ENCODE results near the gene IGFN1. TPM values are rescaled to one million over a fixed set of nuclear protein-coding genes. Genes with fewer than 3 reads are reported as not detected.
A peak's percentile ranks its signal among the peaks of the same experiment; 100 is the strongest.

Gene IGFN1
- total RNA-seq, 4 donors from 2014 or later: 0.14 TPM; not detected in 3

DNA sequence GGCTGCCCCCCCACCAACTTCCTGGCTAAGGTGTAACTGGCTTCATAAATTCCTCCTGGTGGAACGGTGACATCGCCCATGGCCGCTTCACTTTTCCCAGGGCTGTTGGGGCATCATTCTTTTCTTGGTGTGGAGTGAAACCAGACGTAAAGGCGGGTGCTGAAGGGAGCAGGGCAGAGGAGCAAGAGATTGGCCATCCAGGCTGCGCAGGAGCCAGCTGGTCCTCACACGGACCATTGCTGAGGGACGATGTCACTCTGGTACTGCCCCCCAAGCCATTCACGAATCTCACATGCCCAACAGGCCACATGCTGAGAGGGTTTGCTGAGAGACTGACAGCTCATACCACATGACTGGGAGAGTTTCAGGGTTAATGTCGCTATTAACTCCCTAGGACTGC lies 82.2 kb downstream of the IGFN1 start:
- in situ Hi-C loops (cut with MboI; ENCODE audit: low pct_ligation_motif_present in 1 of 4, low pct_unique_long_range_greater_than_20kb in 1 of 4, low sequenced_read_pairs in 3 of 4): loop anchor here in 2 of 4 donors (25.0 kb wide), 1 partner anchor 90 kb away; no protein-coding TSS in a partner anchor
- H3K27me3 ChIP-seq: no peaks in the 10 kb centered on the region
- 91% methylated on average over 10 of the region's 10 CpGs; no CpG with 5 or more reads in 1 of the 2 donors for WGBS, 2 donors (ENCODE audit: low coverage in 1 of 2)

DNA sequence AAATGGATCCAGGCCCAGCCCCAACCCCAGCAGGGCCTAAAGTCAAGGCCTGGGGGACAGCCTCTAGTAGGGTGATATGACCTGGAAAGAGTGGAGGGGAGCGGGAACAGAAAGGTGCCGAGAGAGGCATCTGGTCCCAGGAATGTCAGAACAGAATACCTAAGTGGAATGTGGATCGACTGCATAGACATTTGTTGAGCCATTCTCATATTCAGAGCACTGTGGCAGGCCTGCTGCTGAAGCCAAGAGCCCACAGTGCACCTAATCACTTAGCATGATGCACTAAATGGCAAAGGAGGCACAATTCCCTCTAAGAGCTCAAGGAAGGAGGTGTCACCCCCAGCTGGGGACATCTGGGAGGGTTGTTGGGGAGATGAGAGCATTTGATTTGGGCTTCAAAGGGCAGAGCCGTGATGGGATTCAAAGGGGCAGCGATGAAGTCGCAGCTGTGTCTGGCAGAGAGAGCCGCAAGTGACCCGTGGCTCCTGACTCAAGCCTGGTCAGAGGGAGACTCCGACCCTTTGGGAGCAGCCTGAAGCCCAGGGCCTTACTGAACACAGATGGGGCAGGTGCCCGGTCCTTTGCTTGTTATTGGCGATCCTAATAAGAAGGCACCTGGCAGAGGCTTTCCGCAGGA lies 84.1 kb downstream of the IGFN1 start:
- TF ChIP-seq POLR2AphosphoS5 (IDR thresholded peaks at IDR 0.05): no peak
- TF ChIP-seq, protein P1, sequence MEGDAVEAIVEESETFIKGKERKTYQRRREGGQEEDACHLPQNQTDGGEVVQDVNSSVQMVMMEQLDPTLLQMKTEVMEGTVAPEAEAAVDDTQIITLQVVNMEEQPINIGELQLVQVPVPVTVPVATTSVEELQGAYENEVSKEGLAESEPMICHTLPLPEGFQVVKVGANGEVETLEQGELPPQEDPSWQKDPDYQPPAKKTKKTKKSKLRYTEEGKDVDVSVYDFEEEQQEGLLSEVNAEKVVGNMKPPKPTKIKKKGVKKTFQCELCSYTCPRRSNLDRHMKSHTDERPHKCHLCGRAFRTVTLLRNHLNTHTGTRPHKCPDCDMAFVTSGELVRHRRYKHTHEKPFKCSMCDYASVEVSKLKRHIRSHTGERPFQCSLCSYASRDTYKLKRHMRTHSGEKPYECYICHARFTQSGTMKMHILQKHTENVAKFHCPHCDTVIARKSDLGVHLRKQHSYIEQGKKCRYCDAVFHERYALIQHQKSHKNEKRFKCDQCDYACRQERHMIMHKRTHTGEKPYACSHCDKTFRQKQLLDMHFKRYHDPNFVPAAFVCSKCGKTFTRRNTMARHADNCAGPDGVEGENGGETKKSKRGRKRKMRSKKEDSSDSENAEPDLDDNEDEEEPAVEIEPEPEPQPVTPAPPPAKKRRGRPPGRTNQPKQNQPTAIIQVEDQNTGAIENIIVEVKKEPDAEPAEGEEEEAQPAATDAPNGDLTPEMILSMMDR (IDR thresholded peaks at IDR 0.05): no peak
- no peak for TF ChIP-seq POLR2A (IDR thresholded peaks at IDR 0.05)
- TF ChIP-seq EP300 (IDR thresholded peaks at IDR 0.05; ENCODE audit: low read depth): no peak
- Histone ChIP-seq H3K9me3 (no peaks in the 10 kb centered on the region), H3K4me3 (no peak overlapping the region), H3K27ac (peak overlapping the region in 1 of 4 donors; percentile 8), H3K4me1 (peaks cover 4 to 13% (median 10%) of the 10 kb centered on the region in 4 donors), H3K27me3 (peaks cover 6% of the 10 kb centered on the region), H3K36me3 (no peaks in the 10 kb centered on the region)
- in situ Hi-C loops (cut with MboI; ENCODE audit: low pct_ligation_motif_present in 1 of 4, low pct_unique_long_range_greater_than_20kb in 1 of 4, low sequenced_read_pairs in 3 of 4) (loop anchor here in 2 of 4 donors (25.0 kb wide), 1 partner anchor 88 kb away; no protein-coding TSS in a partner anchor), intact Hi-C loops (cut with DNase I; ENCODE audit: low total_unique reads) (loop anchor here (5.0 kb wide), 1 partner anchor 1568 kb away; no protein-coding TSS in a partner anchor)
- 84 to 100% methylated on average over 1 to 12 of the region's 12 CpGs for whole genome bisulfite sequencing, 2 donors (ENCODE audit: low coverage in 1 of 2)
- no peak for DNase-seq

More for the DNA sequence above, 82.2 kb downstream of the IGFN1 start:
- H3K36me3 ChIP-seq: no peaks in the 10 kb centered on the region
- peaks cover 4 to 13% (median 10%) of the 10 kb centered on the region in 4 donors for H3K4me1 ChIP-seq
- H3K27ac ChIP-seq: no peak overlapping the region
- no peak for DNase-seq
- no peak overlapping the region for H3K4me3 ChIP-seq
- TF ChIP-seq, protein P1 (IDR thresholded peaks at IDR 0.05): no peak
- TF ChIP-seq POLR2A (IDR thresholded peaks at IDR 0.05): no peak
- H3K9me3 ChIP-seq: no peaks in the 10 kb centered on the region
- intact Hi-C loops (cut with DNase I; ENCODE audit: low total_unique reads): no loop called here

DNA sequence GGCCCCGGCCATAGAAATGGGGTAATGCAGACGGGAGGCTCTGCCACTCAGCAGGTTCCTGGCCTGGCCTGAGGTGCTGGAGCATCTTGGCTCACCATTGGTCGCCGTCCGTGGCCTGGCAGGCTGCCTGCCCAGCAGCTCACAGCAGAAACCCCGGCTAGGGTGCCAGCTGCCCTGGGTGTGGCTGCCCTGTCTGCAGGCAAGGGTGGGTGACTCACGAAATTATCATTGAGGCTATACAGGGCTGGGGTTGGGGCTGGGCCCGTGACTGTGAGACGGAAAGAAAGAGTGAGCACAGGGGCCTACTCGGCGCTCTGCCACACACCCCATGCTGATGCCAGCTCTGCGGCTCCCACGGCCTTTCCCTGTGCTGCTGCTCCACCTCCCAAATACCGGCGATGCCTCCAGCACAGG lies 84.6 kb downstream of the IGFN1 start:
- 51% methylated on average over 12 of the region's 15 CpGs; no CpG with 5 or more reads in 1 of the 2 donors for WGBS, 2 donors (ENCODE audit: low coverage in 1 of 2)
- no peaks in the 10 kb centered on the region for H3K9me3 ChIP-seq
- peak overlapping the region in 1 of 4 donors; percentile 8 for H3K27ac ChIP-seq
- H3K4me3 ChIP-seq: no peak overlapping the region
- no peaks in the 10 kb centered on the region for H3K36me3 ChIP-seq
- DNase-seq: peak; percentile 81
- intact Hi-C loops (cut with DNase I; ENCODE audit: low total_unique reads): loop anchor here (5.0 kb wide), 1 partner anchor 1567 kb away; no protein-coding TSS in a partner anchor
- in situ Hi-C loops (cut with MboI; ENCODE audit: low pct_ligation_motif_present in 1 of 4, low pct_unique_long_range_greater_than_20kb in 1 of 4, low sequenced_read_pairs in 3 of 4): no loop called here
- TF ChIP-seq, protein P1 (IDR thresholded peaks at IDR 0.05): no peak
- TF ChIP-seq POLR2A (IDR thresholded peaks at IDR 0.05): no peak
- no peak for TF ChIP-seq POLR2AphosphoS5 (IDR thresholded peaks at IDR 0.05)
- no peak for TF ChIP-seq EP300 (IDR thresholded peaks at IDR 0.05; ENCODE audit: low read depth)
- H3K27me3 ChIP-seq: peaks cover 6% of the 10 kb centered on the region
- H3K4me1 ChIP-seq: peaks cover 4 to 13% (median 10%) of the 10 kb centered on the region in 4 donors

DNA sequence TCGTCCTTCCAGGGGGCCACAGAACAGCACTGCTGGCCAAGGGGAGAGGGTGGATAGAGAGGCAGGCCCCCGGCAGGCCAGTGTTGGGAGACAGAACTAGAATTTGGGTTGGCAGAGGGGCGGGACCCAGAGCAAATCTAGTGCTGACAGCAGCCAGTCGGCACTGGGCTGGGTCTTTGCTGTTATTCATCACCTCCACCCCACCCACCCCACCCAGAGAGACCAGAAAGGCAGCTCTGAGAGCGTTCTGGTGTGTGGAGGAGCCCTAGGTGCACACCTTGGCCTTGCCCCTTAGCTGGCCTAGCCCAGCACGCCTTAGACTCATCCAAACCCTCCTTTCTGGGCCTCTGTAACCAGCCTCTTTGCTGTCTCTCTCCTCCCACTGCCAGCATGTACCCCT lies 86.3 kb downstream of the IGFN1 start:
- H3K27ac ChIP-seq: no peak overlapping the region
- peaks cover 13% of the 10 kb centered on the region for H3K27me3 ChIP-seq
- intact Hi-C loops (cut with DNase I; ENCODE audit: low total_unique reads) (loop anchor here (5.0 kb wide), 1 partner anchor 1565 kb away; no protein-coding TSS in a partner anchor), in situ Hi-C loops (cut with MboI; ENCODE audit: low pct_ligation_motif_present in 1 of 4, low pct_unique_long_range_greater_than_20kb in 1 of 4, low sequenced_read_pairs in 3 of 4) (no loop called here)
- H3K4me3 ChIP-seq: no peak overlapping the region
- H3K4me1 ChIP-seq: peaks cover 4 to 13% (median 10%) of the 10 kb centered on the region in 4 donors
- H3K36me3 ChIP-seq: no peaks in the 10 kb centered on the region
- no peak for DNase-seq
- no peak for TF ChIP-seq POLR2A (IDR thresholded peaks at IDR 0.05)
- TF ChIP-seq, protein P1 (IDR thresholded peaks at IDR 0.05): no peak
- no peaks in the 10 kb centered on the region for H3K9me3 ChIP-seq
- 68% methylated on average over 5 of the region's 6 CpGs; no CpG with 5 or more reads in 1 of the 2 donors for WGBS, 2 donors (ENCODE audit: low coverage in 1 of 2)

Measured in transverse colon (tissue), 4 donors.